ENCODE results near the gene UNC13C.

Gene UNC13C

DNA sequence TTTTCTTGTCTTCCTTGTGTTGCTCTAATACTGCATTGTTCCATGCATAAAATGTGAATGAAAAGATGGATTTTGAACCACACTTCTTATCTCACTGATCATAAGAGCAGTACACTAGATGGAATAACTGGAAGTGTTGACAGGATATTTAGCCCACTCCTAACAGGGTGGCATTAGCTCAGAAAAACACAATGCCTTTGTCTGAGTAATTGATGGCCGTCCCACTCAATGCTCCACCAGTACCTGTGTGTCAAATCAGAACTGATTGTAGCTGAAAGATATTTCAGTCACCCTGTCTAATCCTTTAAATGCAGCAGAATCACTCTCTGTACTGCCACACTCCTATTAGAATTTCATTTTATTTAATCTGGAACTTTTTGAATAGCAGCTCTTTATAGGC is 526.5 kb downstream of the UNC13C start:
- no peaks in the 10 kb centered on the region for H3K79me2 ChIP-seq (ENCODE audit: control insufficient read depth, low read length)
- H3K9me3 ChIP-seq (ENCODE audit: control insufficient read depth, insufficient read depth, low read length), result no peaks in the 10 kb centered on the region
- no peaks in the 10 kb centered on the region for H3K9me2 ChIP-seq (replicated peaks; ENCODE audit: control insufficient read depth, low read length)
- H3K4me1 ChIP-seq (ENCODE audit: control insufficient read depth, low read length), result no peaks in the 10 kb centered on the region
- H3K27me3 ChIP-seq (ENCODE audit: control insufficient read depth, low read length), result no peaks in the 10 kb centered on the region
- no peaks in the 10 kb centered on the region for H4K20me1 ChIP-seq (ENCODE audit: control insufficient read depth, insufficient read depth, low read depth, low read length)
- H3F3A ChIP-seq (ENCODE audit: control insufficient read depth, insufficient read depth), result no peaks in the 10 kb centered on the region
- H3K27ac ChIP-seq (ENCODE audit: low read depth, low read length), result no peak overlapping the region
- H3K4me2 ChIP-seq (ENCODE audit: low read length), result no peak overlapping the region
- H3K36me3 ChIP-seq (ENCODE audit: control insufficient read depth, low read length), result no peaks in the 10 kb centered on the region
- TF ChIP-seq, protein P1, sequence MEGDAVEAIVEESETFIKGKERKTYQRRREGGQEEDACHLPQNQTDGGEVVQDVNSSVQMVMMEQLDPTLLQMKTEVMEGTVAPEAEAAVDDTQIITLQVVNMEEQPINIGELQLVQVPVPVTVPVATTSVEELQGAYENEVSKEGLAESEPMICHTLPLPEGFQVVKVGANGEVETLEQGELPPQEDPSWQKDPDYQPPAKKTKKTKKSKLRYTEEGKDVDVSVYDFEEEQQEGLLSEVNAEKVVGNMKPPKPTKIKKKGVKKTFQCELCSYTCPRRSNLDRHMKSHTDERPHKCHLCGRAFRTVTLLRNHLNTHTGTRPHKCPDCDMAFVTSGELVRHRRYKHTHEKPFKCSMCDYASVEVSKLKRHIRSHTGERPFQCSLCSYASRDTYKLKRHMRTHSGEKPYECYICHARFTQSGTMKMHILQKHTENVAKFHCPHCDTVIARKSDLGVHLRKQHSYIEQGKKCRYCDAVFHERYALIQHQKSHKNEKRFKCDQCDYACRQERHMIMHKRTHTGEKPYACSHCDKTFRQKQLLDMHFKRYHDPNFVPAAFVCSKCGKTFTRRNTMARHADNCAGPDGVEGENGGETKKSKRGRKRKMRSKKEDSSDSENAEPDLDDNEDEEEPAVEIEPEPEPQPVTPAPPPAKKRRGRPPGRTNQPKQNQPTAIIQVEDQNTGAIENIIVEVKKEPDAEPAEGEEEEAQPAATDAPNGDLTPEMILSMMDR (IDR thresholded peaks at IDR 0.05; ENCODE audit: low read depth, low read length, poor library complexity, severe bottlenecking), result no peak
- no peak for TF ChIP-seq EZH2phosphoT487 (IDR thresholded peaks at IDR 0.05; ENCODE audit: borderline replicate concordance, low read length)
- H3K4me3 ChIP-seq (ENCODE audit: low read length), result no peak overlapping the region

DNA sequence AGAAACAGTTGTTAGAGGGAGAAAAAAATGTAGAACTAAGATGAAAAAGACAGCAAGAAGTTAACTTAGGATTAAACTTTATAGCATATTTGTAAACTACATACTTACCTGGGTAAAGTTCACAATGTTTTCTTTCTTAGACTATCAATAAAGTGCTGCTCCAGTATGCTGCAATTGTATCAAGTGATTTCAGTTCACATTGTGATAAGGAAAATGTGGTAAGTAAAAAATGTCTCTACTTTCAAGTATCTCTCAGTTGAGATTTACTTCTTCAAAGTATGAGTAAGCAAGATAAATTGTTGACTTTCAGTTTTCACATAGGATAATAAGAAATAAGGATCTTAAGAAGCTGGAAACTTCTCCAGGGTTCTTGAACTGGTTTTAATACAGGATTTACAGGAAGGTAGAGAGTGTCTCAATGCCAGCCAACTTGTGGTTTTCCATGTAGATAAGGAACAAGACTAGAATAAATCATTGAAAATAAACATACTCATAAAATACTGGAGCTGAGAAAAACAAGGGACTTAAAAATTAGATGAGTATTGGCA is 528.8 kb downstream of the UNC13C start:
- no peaks in the 10 kb centered on the region for H3K36me3 ChIP-seq (ENCODE audit: control insufficient read depth, low read length)
- H3K9me2 ChIP-seq (replicated peaks; ENCODE audit: control insufficient read depth, low read length), result no peaks in the 10 kb centered on the region
- no peak overlapping the region for H3K4me3 ChIP-seq (ENCODE audit: low read length)
- TF ChIP-seq, protein P1 (IDR thresholded peaks at IDR 0.05; ENCODE audit: low read depth, low read length, poor library complexity, severe bottlenecking), result no peak
- TF ChIP-seq EZH2phosphoT487 (IDR thresholded peaks at IDR 0.05; ENCODE audit: borderline replicate concordance, low read length), result no peak
- H3K79me2 ChIP-seq (ENCODE audit: control insufficient read depth, low read length), result no peaks in the 10 kb centered on the region
- H4K20me1 ChIP-seq (ENCODE audit: control insufficient read depth, insufficient read depth, low read depth, low read length), result no peaks in the 10 kb centered on the region
- no peaks in the 10 kb centered on the region for H3K4me1 ChIP-seq (ENCODE audit: control insufficient read depth, low read length)
- no peak overlapping the region for H3K27ac ChIP-seq (ENCODE audit: low read depth, low read length)
- H3F3A ChIP-seq (ENCODE audit: control insufficient read depth, insufficient read depth), result no peaks in the 10 kb centered on the region
- no peaks in the 10 kb centered on the region for H3K27me3 ChIP-seq (ENCODE audit: control insufficient read depth, low read length)
- no peak overlapping the region for H3K4me2 ChIP-seq (ENCODE audit: low read length)
- no peaks in the 10 kb centered on the region for H3K9me3 ChIP-seq (ENCODE audit: control insufficient read depth, insufficient read depth, low read length)

DNA sequence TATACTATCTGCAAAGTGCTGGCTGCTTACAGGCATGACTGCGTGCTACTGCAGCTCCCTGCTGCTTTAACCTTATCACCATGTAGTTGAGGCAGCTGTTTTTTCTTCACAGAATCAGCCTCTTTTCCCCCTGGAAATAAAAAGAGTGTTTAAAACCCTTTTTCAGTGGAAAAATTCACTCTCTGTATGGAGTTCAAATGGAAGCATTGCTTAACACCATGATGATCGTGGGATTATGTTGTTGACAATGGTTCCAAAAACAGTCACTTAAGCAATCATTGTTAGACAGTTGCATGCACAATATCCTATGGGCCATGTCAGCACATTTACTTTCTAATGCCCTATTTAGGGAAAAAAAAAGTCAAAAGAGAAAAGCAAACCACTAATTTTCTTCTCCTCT is 536.4 kb downstream of the UNC13C start:
- H3K4me2 ChIP-seq (ENCODE audit: low read length), result no peak overlapping the region
- no peaks in the 10 kb centered on the region for H3K9me3 ChIP-seq (ENCODE audit: control insufficient read depth, insufficient read depth, low read length)
- no peaks in the 10 kb centered on the region for H3K27me3 ChIP-seq (ENCODE audit: control insufficient read depth, low read length)
- TF ChIP-seq, protein P1 (IDR thresholded peaks at IDR 0.05; ENCODE audit: low read depth, low read length, poor library complexity, severe bottlenecking), result no peak
- TF ChIP-seq EZH2phosphoT487 (IDR thresholded peaks at IDR 0.05; ENCODE audit: borderline replicate concordance, low read length), result no peak
- H3K36me3 ChIP-seq (ENCODE audit: control insufficient read depth, low read length), result no peaks in the 10 kb centered on the region
- no peaks in the 10 kb centered on the region for H3K79me2 ChIP-seq (ENCODE audit: control insufficient read depth, low read length)
- no peak overlapping the region for H3K4me3 ChIP-seq (ENCODE audit: low read length)
- no peak overlapping the region for H3K27ac ChIP-seq (ENCODE audit: low read depth, low read length)
- H3K9me2 ChIP-seq (replicated peaks; ENCODE audit: control insufficient read depth, low read length), result no peaks in the 10 kb centered on the region; the same call in 1 of the 2 replicates
- H3K4me1 ChIP-seq (ENCODE audit: control insufficient read depth, low read length), result no peaks in the 10 kb centered on the region
- H4K20me1 ChIP-seq (ENCODE audit: control insufficient read depth, insufficient read depth, low read depth, low read length), result no peaks in the 10 kb centered on the region
- no peaks in the 10 kb centered on the region for H3F3A ChIP-seq (ENCODE audit: control insufficient read depth, insufficient read depth)
